OCI-LY7 (cell line): ENCODE data around the gene PPP2R3A. TPM values are rescaled to one million over a fixed set of nuclear protein-coding genes. Genes with fewer than 3 reads are reported as not detected.

ENCODE experiments used
- BruUV-seq: library from RNA; stranded (reverse); fragments of 400-500 nt; replicated peaks from 2 replicates; lab custom pipeline; 2021; lab: Mats Ljungman, UMichigan
- CTCF ChIA-PET: fragments of 300-600 bp; sonication (Branson Sonifier 250); formaldehyde crosslinking; loops from one replicate; lab custom pipeline; 2022; ENCODE audit warnings: antibody characterized with exemption; ENCODE audit not compliant: unreplicated experiment; lab: Charles Lee
- POLR2A ChIA-PET: fragments of 300-600 bp; sonication (Branson Sonifier 250); formaldehyde crosslinking; loops from one replicate; lab custom pipeline; 2022; ENCODE audit warnings: antibody characterized with exemption; lab: Charles Lee
- DNase-seq: peaks from one replicate; pipeline ENCODE4 v3.0.0-alpha.2; 2015; ENCODE audit warnings: low spot score
- H2AFZ ChIP-seq: fragments of 200-600 bp; sonication (generic), shearing (Covaris generic); 2 replicates; pipeline ENCODE4 v1.6.1; 2014; ENCODE audit warnings: mild to moderate bottlenecking, antibody characterized with exemption, low read length, moderate library complexity
- H3K27ac ChIP-seq: fragments of 200-600 bp; sonication (generic); 2 replicates; pipeline ENCODE4 v1.5.1; 2014; ENCODE audit warnings: mixed run types, low read depth, mild to moderate bottlenecking, moderate library complexity, low read length, inconsistent platforms; ENCODE audit not compliant: poor library complexity, severe bottlenecking
- H3K36me3 ChIP-seq: fragments of 200-600 bp; sonication (generic); 2 replicates; pipeline ENCODE4 v1.6.1; 2014; ENCODE audit warnings: mild to moderate bottlenecking, antibody characterized with exemption, low read length, moderate library complexity, mixed read lengths; ENCODE audit not compliant: insufficient read depth
- H3K4me1 ChIP-seq: fragments of 200-600 bp; sonication (generic); 2 replicates; pipeline ENCODE4 v1.5.1; 2014; ENCODE audit warnings: mild to moderate bottlenecking, low read length; ENCODE audit not compliant: insufficient read depth, poor library complexity, severe bottlenecking
- H3K4me2 ChIP-seq: fragments of 200-600 bp; sonication (generic); 2 replicates; pipeline ENCODE4 v1.6.1; 2014; ENCODE audit warnings: mild to moderate bottlenecking, low read length
- H3K4me3 ChIP-seq: fragments of 200-600 bp; sonication (generic); 2 replicates; pipeline ENCODE4 v1.5.1; 2014; ENCODE audit warnings: mild to moderate bottlenecking, low read depth, low read length; ENCODE audit not compliant: poor library complexity, severe bottlenecking
- H3K79me2 ChIP-seq: fragments of 200-600 bp; sonication (generic); 2 replicates; pipeline ENCODE4 v1.6.1; 2016; ENCODE audit warnings: low read depth, mild to moderate bottlenecking, low read length, moderate library complexity, mixed read lengths; ENCODE audit not compliant: insufficient read depth
- H3K9me2 ChIP-seq: fragments of 200-600 bp; sonication (generic); 2 replicates; pipeline ENCODE4 v1.6.1; 2016; ENCODE audit warnings: mild to moderate bottlenecking, low read length, mixed read lengths; ENCODE audit not compliant: insufficient read depth
- H3K9me3 ChIP-seq: fragments of 200-600 bp; sonication (generic); 2 replicates; pipeline ENCODE4 v1.6.1; 2014; ENCODE audit warnings: mild to moderate bottlenecking, mixed run types, low read length, mixed read lengths
- H4K20me1 ChIP-seq: fragments of 200-600 bp; sonication (generic); 2 replicates; pipeline ENCODE4 v1.6.1; 2014; ENCODE audit warnings: mild to moderate bottlenecking, antibody characterized with exemption, low read length, moderate library complexity, mixed read lengths; ENCODE audit not compliant: insufficient read depth
- EZH2phosphoT487 ChIP-seq: fragments of 200-600 bp; sonication (generic); IDR thresholded peaks from 2 replicates; pipeline ENCODE4 v1.6.1; 2018; ENCODE audit warnings: low read depth, borderline replicate concordance, mild to moderate bottlenecking, mixed run types, antibody characterized with exemption, low read length, moderate library complexity, mixed read lengths
- intact Hi-C: fragments of 100-400 bp; cut with micrococcal nuclease; formaldehyde crosslinking; loops from one replicate; pipeline ENCODE4 v1.10.0; 2022; ENCODE audit not compliant: unreplicated experiment
- total RNA-seq, 2 experiments: library from RNA; depleted of rRNA in 1 of 2; stranded (reverse); fragments of >200 nt in 1 of 2; shearing (Covaris generic) in 1 of 2; gene quantifications; 2 replicates each; pipeline ENCODE4 v1.2.3, GENCODE V29; 2014 to 2022
- TF ChIP-seq, protein P1 (sequence below): fragments of 200-600 bp; sonication (generic); conservative IDR thresholded peaks from 2 replicates; pipeline ENCODE4 v1.5.1; 2014; ENCODE audit warnings: mild to moderate bottlenecking, antibody characterized with exemption, low read length, moderate library complexity, mixed read lengths

Gene PPP2R3A
- total RNA-seq, 2 experiments from 2014 or later: 0.22 to 0.27 TPM

DNA sequence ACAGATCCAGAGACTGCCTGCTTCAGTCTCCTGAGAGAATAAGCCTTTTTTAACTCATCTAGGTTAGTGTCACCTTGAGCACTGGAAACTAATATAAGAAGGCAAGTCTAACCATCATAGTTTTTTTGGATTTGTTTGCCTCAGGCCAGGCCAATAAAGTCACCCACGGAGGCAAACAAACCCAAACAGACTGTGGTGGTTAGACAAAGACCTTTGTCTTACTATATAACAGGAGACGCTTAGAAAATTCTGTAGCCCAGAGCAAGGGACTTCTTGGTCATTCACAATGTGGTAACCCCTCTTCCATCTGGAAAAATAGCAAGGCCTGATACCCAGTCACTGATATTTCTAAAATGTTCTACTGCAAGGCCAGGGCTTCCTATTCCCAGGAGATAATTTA lies 45.3 kb upstream of the PPP2R3A start:
- TF ChIP-seq, protein P1, sequence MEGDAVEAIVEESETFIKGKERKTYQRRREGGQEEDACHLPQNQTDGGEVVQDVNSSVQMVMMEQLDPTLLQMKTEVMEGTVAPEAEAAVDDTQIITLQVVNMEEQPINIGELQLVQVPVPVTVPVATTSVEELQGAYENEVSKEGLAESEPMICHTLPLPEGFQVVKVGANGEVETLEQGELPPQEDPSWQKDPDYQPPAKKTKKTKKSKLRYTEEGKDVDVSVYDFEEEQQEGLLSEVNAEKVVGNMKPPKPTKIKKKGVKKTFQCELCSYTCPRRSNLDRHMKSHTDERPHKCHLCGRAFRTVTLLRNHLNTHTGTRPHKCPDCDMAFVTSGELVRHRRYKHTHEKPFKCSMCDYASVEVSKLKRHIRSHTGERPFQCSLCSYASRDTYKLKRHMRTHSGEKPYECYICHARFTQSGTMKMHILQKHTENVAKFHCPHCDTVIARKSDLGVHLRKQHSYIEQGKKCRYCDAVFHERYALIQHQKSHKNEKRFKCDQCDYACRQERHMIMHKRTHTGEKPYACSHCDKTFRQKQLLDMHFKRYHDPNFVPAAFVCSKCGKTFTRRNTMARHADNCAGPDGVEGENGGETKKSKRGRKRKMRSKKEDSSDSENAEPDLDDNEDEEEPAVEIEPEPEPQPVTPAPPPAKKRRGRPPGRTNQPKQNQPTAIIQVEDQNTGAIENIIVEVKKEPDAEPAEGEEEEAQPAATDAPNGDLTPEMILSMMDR: no peak
- no peak for TF ChIP-seq EZH2phosphoT487
- no peak overlapping the region for H3K27ac ChIP-seq
- H3K4me1 ChIP-seq: no peaks in the 10 kb centered on the region
- no peak overlapping the region for H2AFZ ChIP-seq
- no peak for DNase-seq
- intact Hi-C loops: loop anchor here (5.0 kb wide), 1 partner anchor 122 kb away; no protein-coding TSS in a partner anchor
- H3K4me3 ChIP-seq: no peak overlapping the region
- no TSS peak for BruUV-seq
- no peaks in the 10 kb centered on the region for H3K36me3 ChIP-seq
- H4K20me1 ChIP-seq: no peaks in the 10 kb centered on the region
- no peaks in the 10 kb centered on the region for H3K79me2 ChIP-seq
- no peak overlapping the region for H3K4me2 ChIP-seq
- ChIA-PET POLR2A (interaction anchor here (0.7 kb wide), 1 partner anchor 227 kb away, joined by 3 read pairs; no protein-coding TSS in a partner anchor), CTCF (no interaction called here)
- H3K9me2 ChIP-seq: no peaks in the 10 kb centered on the region
- no peaks in the 10 kb centered on the region for H3K9me3 ChIP-seq

- Histone ChIP-seq H3K36me3 (no peaks in the 10 kb centered on the region), H3K79me2 (no peaks in the 10 kb centered on the region), H3K27ac (no peak overlapping the region), H4K20me1 (no peaks in the 10 kb centered on the region), H3K9me3 (no peaks in the 10 kb centered on the region), H2AFZ (no peak overlapping the region), H3K4me2 (no peak overlapping the region), H3K9me2 (no peaks in the 10 kb centered on the region), H3K4me1 (no peaks in the 10 kb centered on the region), H3K4me3 (no peak overlapping the region)
- TF ChIP-seq EZH2phosphoT487: no peak
- TF ChIP-seq, protein P1: no peak
- DNase-seq: no peak
- intact Hi-C loops: loop anchor here (5.0 kb wide), 1 partner anchor 119 kb away; no protein-coding TSS in a partner anchor
- ChIA-PET CTCF (no interaction called here), POLR2A (interaction anchor here (0.8 to 1.5 kb wide), 2 partner anchors 16 to 129 kb away, joined by 3 to 4 read pairs; no protein-coding TSS in a partner anchor)
- BruUV-seq: no TSS peak
These were observed 42.7 kb upstream of the PPP2R3A start for GRCh38 chr3:135922903-135923250.

- H3K4me1 ChIP-seq: no peaks in the 10 kb centered on the region
- no peaks in the 10 kb centered on the region for H4K20me1 ChIP-seq
- no TSS peak for BruUV-seq
- DNase-seq: no peak
- H3K4me3 ChIP-seq: no peak overlapping the region
- TF ChIP-seq, protein P1: no peak
- TF ChIP-seq EZH2phosphoT487: no peak
- H3K4me2 ChIP-seq: no peak overlapping the region
- H3K36me3 ChIP-seq: no peaks in the 10 kb centered on the region
- intact Hi-C loops: loop anchor here (5.0 kb wide), 1 partner anchor 118 kb away; no protein-coding TSS in a partner anchor
- POLR2A ChIA-PET: no interaction called here
- H2AFZ ChIP-seq: no peak overlapping the region
- H3K9me3 ChIP-seq: no peaks in the 10 kb centered on the region
- CTCF ChIA-PET: no interaction called here
- H3K9me2 ChIP-seq: no peaks in the 10 kb centered on the region
- H3K27ac ChIP-seq: no peak overlapping the region
- H3K79me2 ChIP-seq: no peaks in the 10 kb centered on the region
These were observed 41.0 kb upstream of the PPP2R3A start for GRCh38 chr3:135924506-135924905.
